Glomerular visceral epithelial cell (primary cell): ENCODE measurements around the gene GNG12.
"Not testable (repeated sequence)": the region's sequence is repeated elsewhere in the genome, so short reads cannot be mapped to it uniquely, and the experiment has no call there.

Source experiments
- DNase-seq: peaks from one replicate; pipeline ENCODE4 v3.0.0-alpha.2; 2016; ENCODE audit errors: extremely low spot score

Gene GNG12

DNA sequence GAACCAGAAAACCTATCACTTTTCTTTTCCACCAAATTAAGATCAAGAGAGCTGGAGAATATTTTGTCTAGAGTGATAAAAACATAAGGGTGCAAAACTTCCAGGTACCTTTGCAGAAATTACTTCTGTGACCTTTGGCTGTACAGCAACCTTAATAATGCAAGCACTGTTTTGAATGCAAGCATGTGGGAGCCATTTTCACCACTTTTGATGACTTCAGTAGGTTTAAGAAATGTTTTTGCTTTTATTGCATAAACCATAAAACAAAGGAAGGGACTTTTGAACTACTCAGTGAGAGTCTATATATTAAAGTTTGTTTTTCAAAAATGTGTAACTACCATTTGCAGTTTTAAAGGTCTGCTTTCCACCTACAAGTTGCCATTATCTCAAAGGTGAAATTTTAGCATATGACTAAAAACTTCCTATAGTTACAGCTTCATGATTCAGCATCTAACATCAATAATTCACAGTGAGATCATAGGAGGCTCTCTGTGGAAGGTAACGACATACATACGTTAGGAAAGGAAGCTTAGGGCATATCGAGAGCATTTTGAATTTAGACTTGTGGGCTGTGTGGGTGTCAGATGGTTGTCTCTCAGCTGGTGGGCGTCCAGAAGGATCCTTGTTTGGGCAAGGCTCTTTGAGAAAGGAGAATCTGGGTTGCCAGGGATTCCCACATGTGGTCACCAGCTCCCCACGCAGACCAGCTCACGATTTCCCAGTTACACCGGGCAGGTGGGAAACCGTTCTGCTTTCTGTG lies 149.3 kb downstream of the GNG12 start:
- DNase-seq: peak; percentile 48

DNA sequence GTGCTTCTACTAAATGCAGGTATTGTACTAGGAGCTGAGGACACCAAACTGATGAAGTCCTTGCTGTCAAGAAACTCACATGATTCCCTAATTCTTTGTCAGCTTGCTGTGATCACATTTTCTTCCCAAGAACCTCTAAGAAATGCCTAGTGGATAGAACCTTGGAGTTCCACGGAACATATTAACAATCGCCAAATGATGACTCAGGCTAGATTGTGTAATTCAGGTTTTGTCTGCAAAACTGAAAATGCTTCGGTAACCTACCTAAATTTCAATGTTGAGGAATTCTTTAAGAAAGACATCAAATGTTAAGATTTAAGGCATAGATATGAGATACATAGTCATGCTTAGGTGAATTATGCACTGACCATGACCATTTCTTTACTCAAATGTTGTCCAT lies 150.0 kb downstream of the GNG12 start:
- peak; percentile 62 for DNase-seq

GRCh38 chr1:67682659-67683197 lies 150.5 kb downstream of the GNG12 start:
- peak; percentile 76 for DNase-seq

DNA sequence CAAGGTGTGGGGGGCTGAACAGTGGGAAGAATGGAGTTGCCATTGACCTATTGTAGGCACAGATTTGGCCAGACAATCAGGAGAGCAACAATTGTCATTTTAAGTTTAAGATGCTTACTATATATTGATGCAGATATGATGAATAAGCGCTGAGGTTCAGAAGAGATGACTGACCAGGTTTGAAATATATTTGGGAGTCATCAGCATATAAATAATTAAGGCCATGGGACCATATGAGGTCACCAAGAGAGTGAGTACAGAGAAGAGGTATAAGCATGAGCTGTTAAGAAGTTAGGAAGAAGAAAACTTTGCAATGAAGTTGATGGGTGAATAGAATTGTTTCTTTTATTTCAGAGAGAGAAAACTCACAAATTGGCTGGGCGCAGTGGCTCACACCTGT lies 152.8 kb downstream of the GNG12 start:
- no peak for DNase-seq

- DNase-seq: no peak
Measured at GRCh38 chr1:67679691-67680090, 153.6 kb downstream of the GNG12 start.

DNA sequence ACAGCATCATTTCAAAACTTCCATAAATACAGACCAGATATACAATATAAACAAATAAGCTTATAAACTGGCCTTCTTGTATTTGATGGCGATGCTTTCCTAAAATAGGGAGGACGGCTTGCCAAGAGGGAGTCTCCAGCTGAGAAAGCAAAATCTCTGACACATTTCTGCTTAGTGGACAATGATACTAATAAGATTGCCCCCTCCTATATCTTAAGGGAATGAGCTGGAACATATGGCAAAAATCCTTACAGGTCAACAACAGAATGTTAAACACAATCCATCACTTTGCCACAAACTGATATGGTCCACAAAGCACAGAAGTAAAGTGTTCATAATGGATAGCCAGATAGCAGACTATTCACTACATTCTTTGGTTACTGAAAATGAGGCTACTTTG lies 155.3 kb downstream of the GNG12 start:
- no peak for DNase-seq

DNA sequence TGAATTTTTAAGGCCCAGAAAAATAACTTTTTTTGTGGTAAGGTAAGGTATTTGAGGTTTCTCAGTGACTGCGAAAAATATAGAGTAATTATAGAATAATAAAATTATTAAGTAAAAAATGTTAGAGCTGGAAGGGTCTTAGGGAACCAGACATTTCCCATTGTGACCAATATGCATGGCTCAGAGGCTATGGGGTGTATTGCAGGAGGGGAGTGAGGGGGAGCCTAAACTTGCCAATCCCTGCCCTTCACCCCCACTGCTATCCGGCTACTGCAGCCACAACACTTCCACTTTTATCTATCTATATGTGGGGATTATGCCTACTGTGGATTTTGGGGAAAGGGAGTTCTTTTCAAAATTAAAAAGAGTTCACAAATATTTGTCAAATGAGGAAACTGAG lies 155.9 kb downstream of the GNG12 start:
- DNase-seq: no peak

GRCh38 chr1:67676946-67677345 lies 156.3 kb downstream of the GNG12 start:
- no peak for DNase-seq

DNA sequence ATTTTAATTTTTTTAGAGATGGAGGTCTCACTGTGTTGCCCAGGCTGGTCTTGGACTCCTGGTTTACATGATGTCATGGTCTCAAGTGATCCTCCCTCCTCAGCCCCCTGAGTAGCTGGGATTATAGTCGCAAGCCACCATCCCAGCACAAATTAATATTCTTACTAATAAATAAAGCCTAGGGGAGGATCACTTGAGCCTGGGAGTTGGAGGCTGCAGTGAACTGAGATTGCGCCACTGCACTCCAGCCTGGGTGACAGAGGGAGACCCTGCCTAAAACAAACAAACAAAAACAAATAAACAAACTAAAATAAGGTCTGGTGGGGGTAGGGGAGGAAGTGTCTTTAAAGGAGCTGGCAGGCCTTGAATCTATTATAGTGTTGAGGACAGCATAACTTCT lies 157.0 kb downstream of the GNG12 start:
- no peak for DNase-seq

- DNase-seq: no peak
Measured at GRCh38 chr1:67675800-67676199, 157.5 kb downstream of the GNG12 start.

- DNase-seq: no peak
Measured at GRCh38 chr1:67674260-67675011, 158.8 kb downstream of the GNG12 start.

DNA sequence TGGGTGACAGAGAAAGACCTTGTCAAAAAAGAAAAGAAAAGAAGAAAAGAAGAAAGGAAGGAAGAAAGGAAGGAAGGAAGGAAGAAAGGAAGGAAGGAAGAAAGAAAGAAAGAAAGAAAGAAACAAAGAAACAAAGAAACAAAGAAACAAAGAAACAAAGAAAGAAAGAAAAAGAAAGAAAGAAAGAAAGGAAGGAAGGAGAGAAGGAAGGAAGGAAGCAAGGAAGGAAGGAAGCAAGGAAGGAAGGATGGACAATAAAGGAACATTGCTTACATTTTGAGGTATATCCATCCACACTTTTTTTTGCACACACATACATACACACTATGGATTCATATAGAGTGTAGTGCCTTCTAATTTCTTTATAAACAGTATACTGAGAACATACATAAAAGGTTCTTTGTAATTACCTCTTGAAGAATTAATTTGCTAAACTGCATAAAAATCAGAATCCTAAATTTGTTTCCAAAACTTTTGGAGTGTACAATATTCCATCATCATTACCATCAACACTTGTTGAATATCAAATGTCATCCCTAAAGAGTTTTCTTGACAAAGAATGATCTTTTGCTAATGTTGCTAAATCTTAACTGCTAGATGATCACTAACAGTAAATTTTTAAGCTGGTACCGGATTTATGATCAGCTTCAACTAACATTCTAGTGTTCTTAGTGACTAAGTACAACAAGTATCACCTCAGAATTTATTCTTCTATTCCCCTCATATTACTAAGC lies 159.6 kb downstream of the GNG12 start:
- no peak for DNase-seq

GRCh38 chr1:67672260-67672803 lies 160.9 kb downstream of the GNG12 start:
- no peak for DNase-seq

DNA sequence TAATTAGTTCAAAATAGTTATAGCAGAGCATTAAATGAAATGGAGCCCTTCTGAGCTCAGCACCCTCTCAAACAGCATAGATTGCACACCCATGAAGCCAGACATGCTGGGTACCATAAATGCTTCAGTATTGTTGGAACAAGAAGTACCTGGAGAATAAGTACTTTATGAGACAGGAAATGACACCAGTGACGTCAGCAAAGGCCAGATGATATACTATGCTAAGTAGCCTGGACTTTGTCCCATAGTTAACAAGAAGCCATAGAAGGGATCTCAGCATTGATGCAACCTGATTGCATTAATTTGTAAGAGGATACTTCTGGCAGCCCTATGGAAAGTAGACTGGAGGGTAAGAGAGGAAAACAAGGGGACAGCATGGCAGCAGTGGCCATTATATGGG lies 164.6 kb downstream of the GNG12 start:
- DNase-seq: no peak

- DNase-seq: no peak
Measured at GRCh38 chr1:67666636-67667035, 166.6 kb downstream of the GNG12 start.

DNA sequence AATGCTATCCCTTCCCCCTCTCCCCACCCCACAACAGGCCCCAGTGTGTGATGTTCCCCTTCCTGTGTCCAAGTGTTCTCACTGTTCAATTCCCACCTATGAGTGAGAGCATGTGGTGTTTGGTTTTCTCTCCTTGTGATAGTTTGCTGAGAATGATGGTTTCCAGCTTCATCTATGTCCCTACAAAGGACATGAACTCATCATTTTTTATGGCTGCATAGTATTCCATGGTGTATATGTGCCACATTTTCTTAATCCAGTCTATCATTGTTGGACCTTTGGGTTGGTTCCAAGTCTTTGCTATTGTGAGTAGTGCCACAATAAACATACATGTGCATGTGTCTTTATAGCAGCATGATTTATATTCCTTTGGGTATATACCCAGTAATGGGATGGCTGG lies 168.0 kb downstream of the GNG12 start:
- DNase-seq: not testable (repeated sequence)

- no peak for DNase-seq
Measured at GRCh38 chr1:67664048-67664447, 169.2 kb downstream of the GNG12 start.

DNA sequence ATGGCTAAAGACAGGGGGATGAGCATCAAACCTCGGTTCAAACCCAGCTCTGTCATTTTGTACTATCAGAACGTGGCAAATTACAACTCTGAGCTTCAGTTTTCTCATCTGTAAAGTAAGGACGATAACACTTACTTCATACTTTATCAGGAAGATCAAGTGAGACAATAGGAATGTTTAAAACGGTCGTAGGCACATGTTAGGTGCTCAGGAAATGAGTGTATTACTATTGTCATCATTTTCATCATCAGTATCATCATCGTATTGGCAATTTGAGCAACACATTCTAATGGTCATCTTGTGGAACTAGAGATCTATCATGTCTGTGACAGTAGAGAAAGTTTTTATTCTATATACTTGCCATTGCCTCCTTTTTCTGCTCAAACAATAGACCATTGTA lies 170.4 kb downstream of the GNG12 start:
- DNase-seq: no peak

GRCh38 chr1:67659229-67659628 lies 174.0 kb downstream of the GNG12 start:
- no peak for DNase-seq

DNA sequence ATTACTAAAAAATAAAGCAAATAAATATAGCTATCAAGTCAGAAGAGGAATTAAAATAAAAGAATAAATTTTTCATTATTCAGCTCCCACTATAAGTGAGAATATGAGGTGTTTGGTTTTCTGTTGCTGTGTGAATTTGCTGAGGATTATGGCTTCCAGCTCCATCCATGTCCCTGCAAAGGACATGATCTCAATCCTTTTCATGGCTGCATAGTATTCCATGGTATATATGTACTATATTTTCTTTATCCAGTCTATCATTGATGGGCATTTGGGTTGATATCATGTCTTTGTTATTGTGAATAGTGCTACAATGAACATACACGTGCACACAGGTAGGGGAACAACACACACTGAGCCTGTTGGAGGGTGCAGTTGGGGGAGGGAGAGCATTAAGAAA lies 176.1 kb downstream of the GNG12 start:
- not testable (repeated sequence) for DNase-seq

DNA sequence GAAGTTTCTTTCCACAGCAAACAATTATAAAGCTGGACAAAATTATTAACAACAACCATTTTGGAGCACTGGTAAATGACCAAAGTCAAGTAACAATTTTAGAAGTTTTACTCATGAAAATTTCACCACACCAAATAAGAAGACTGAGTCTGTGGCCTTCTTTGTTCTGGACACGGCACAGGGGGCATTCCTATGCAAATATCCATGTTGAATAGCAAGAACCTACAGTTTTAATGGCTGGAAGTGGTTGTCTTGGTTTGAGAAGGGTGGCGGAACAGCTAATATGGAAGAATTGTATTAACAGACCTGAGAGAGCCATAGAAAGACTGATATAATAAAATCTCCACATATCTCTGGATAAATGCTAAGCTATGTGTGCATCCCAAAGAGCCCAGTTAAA lies 177.7 kb downstream of the GNG12 start:
- DNase-seq: no peak

- DNase-seq: no peak
Measured at GRCh38 chr1:67653304-67653703, 180.0 kb downstream of the GNG12 start.
